Muscle of leg (tissue), 11 donors: Measurements from ENCODE around the gene MED19. TPM values are rescaled to one million over a fixed set of nuclear protein-coding genes. Genes with fewer than 3 reads are reported as not detected.
A peak's percentile ranks its signal among the peaks of the same experiment; 100 is the strongest.
"Not testable (repeated sequence)": the region's sequence is repeated elsewhere in the genome, so short reads cannot be mapped to it uniquely, and the experiment has no call there.

Source experiments
- DNase-seq: peaks from one replicate; pipeline ENCODE4 v3.0.0; 2013
- H3K27ac ChIP-seq: one replicate; pipeline ENCODE4 v1.5.1; 2013; ENCODE audit warnings: mild to moderate bottlenecking, low read length, control low read depth
- H3K27me3 ChIP-seq: one replicate; pipeline ENCODE4 v1.6.1; 2013; ENCODE audit warnings: low read length; ENCODE audit not compliant: control insufficient read depth, insufficient read depth
- H3K36me3 ChIP-seq: one replicate; pipeline ENCODE4 v1.6.1; 2013; ENCODE audit warnings: low read length; ENCODE audit not compliant: control insufficient read depth, insufficient read depth
- H3K4me1 ChIP-seq: one replicate; pipeline ENCODE4 v1.6.1; 2013; ENCODE audit warnings: low read length; ENCODE audit not compliant: control insufficient read depth, insufficient read depth
- H3K4me3 ChIP-seq: one replicate; pipeline ENCODE4 v1.5.1; 2013; ENCODE audit warnings: low read length, control low read depth
- H3K9me3 ChIP-seq: replicated peaks from 2 replicates; pipeline ENCODE4 v1.6.1; 2013; ENCODE audit warnings: low read depth, low read length; ENCODE audit not compliant: control insufficient read depth
- WGBS: methylation state at CpG from one replicate; pipeline ENCODE4 v1.1.5; 2013; ENCODE audit warnings: missing lambda C conversion rate; ENCODE audit not compliant: insufficient coverage; 5-methylcytosine and 5-hydroxymethylcytosine counted together
- polyA plus RNA-seq, 8 donors: library from polyadenylated mRNA; unstranded; fragments of 120-200 nt; gene quantifications; one replicate each; pipeline versions ENCODE4 v1.2.1 to v1.2.3, GENCODE V29; 2013; ENCODE audit warnings: inconsistent platforms in 1 of 8, low replicate concordance in 1 of 8; ENCODE audit not compliant: insufficient read length in 8 of 8, insufficient read depth in 1 of 8
- total RNA-seq: library from RNA; stranded (reverse); fragments of 120-200 nt; gene quantifications from one replicate; pipeline ENCODE4 v1.2.4, GENCODE V29; 2013

Gene MED19
- total and polyA plus RNA-seq, 9 donors: 11.3 to 18.9 (median 14.8) TPM

- Histone ChIP-seq H3K9me3 (no peaks in the 10 kb centered on the region), H3K27me3 (no peaks in the 10 kb centered on the region), H3K36me3 (peaks cover 59% of the 10 kb centered on the region), H3K4me1 (peaks cover 14% of the 10 kb centered on the region), H3K27ac (peak overlapping the region; percentile 95), H3K4me3 (peak overlapping the region; percentile 87)
- WGBS: 0% methylated on average over 7 of the region's 10 CpGs
- no peak for DNase-seq
Observed at GRCh38 chr11:57742087-57742452, 30.1 kb upstream of the MED19 start.

GRCh38 chr11:57741132-57742086 is 29.4 kb upstream of the MED19 start, which contains the start of gene SELENOH:
Gene SELENOH, plus strand, starts transcription at chr11:57741491. Its CDS starts 105 bp downstream, at chr11:57741596.
- no peaks in the 10 kb centered on the region for H3K27me3 ChIP-seq
- H3K36me3 ChIP-seq: peaks cover 56% of the 10 kb centered on the region
- H3K27ac ChIP-seq: peak within 1 kb of the TSS; percentile 95
- WGBS: under 1% methylated on average over 65 of the region's 75 CpGs
- H3K4me3 ChIP-seq: peak within 1 kb of the TSS; percentile 87
- peak; percentile 99 for DNase-seq
- H3K4me1 ChIP-seq: peaks cover 14% of the 10 kb centered on the region
- H3K9me3 ChIP-seq: no peaks in the 10 kb centered on the region

GRCh38 chr11:57735619-57736298 is 23.7 kb upstream of the MED19 start:
- no peak for DNase-seq
- Histone ChIP-seq H3K27ac (no peak overlapping the region), H3K9me3 (no peaks in the 10 kb centered on the region), H3K36me3 (peaks cover 28% of the 10 kb centered on the region), H3K4me3 (no peak overlapping the region), H3K4me1 (peaks cover 3% of the 10 kb centered on the region), H3K27me3 (no peaks in the 10 kb centered on the region)
- no CpG with 5 or more reads among the region's 3 CpGs for WGBS

- Histone ChIP-seq H3K27ac (no peak overlapping the region), H3K27me3 (no peaks in the 10 kb centered on the region), H3K4me1 (no peaks in the 10 kb centered on the region), H3K4me3 (no peak overlapping the region), H3K36me3 (peaks cover 14% of the 10 kb centered on the region), H3K9me3 (no peaks in the 10 kb centered on the region)
- no CpG with 5 or more reads among the region's 1 CpG for WGBS
- no peak for DNase-seq
Observed at GRCh38 chr11:57732661-57733060, 20.6 kb upstream of the MED19 start.

GRCh38 chr11:57729479-57729878 is 17.5 kb upstream of the MED19 start:
- H3K27me3 ChIP-seq: no peaks in the 10 kb centered on the region
- H3K4me1 ChIP-seq: no peaks in the 10 kb centered on the region
- peaks cover 3% of the 10 kb centered on the region for H3K36me3 ChIP-seq
- DNase-seq: no peak
- H3K9me3 ChIP-seq: no peaks in the 10 kb centered on the region
- H3K4me3 ChIP-seq: no peak overlapping the region
- no CpG with 5 or more reads among the region's 7 CpGs for WGBS
- H3K27ac ChIP-seq: no peak overlapping the region

GRCh38 chr11:57728829-57729228 is 16.8 kb upstream of the MED19 start:
- H3K4me3 ChIP-seq: no peak overlapping the region
- no peaks in the 10 kb centered on the region for H3K4me1 ChIP-seq
- 53% methylated on average over 2 of the region's 7 CpGs for WGBS
- DNase-seq: no peak
- H3K27me3 ChIP-seq: no peaks in the 10 kb centered on the region
- no peaks in the 10 kb centered on the region for H3K9me3 ChIP-seq
- H3K36me3 ChIP-seq: peaks cover 3% of the 10 kb centered on the region
- H3K27ac ChIP-seq: no peak overlapping the region

GRCh38 chr11:57727185-57727584 is 15.2 kb upstream of the MED19 start:
- Histone ChIP-seq H3K36me3 (peaks cover 6% of the 10 kb centered on the region), H3K4me3 (no peak overlapping the region), H3K9me3 (no peaks in the 10 kb centered on the region), H3K4me1 (no peaks in the 10 kb centered on the region), H3K27ac (no peak overlapping the region), H3K27me3 (no peaks in the 10 kb centered on the region)
- WGBS: no CpG with 5 or more reads among the region's 2 CpGs
- no peak for DNase-seq

- H3K36me3 ChIP-seq: peaks cover 23% of the 10 kb centered on the region
- not testable (repeated sequence) for H3K27me3 ChIP-seq, H3K9me3 ChIP-seq, H3K27ac ChIP-seq, DNase-seq, H3K4me3 ChIP-seq
- H3K4me1 ChIP-seq: peaks cover 11% of the 10 kb centered on the region
- WGBS: 100% methylated on average over 3 of the region's 34 CpGs
Observed at GRCh38 chr11:57716726-57717125, 4.7 kb upstream of the MED19 start.

GRCh38 chr11:57713835-57714234 is 1.8 kb upstream of the MED19 start:
- H3K27ac ChIP-seq: no peak overlapping the region

More at GRCh38 chr11:57713835-57714234, 1.8 kb upstream of the MED19 start:
- no CpG with 5 or more reads among the region's 2 CpGs for WGBS
- Histone ChIP-seq H3K9me3 (no peaks in the 10 kb centered on the region), H3K27me3 (no peaks in the 10 kb centered on the region), H3K36me3 (peaks cover 12% of the 10 kb centered on the region), H3K4me1 (peaks cover 16% of the 10 kb centered on the region), H3K4me3 (peak overlapping the region; percentile 96)
- no peak for DNase-seq
